ENCODE measurements around the gene USP7. TPM values are rescaled to one million over a fixed set of nuclear protein-coding genes. Genes with fewer than 3 reads are reported as not detected.
A peak's percentile ranks its signal among the peaks of the same experiment; 100 is the strongest.

Gene USP7
- total and polyA plus RNA-seq, 10 of the 15 experiments (the other 5 are each of a cell fraction or from before 2014, with no cell fraction given) = 16.2 to 133 (median 60.5) TPM

- ChIA-PET SMC1A (ENCODE audit: uncharacterized antibody, unreplicated experiment) (interaction anchor here (2.0 kb wide), 1 partner anchor 14 kb away, joined by 6 read pairs; no protein-coding TSS in a partner anchor), POLR2A (interaction anchor here (0.6 to 2.2 kb wide), 5 partner anchors 11 to 224 kb away, joined by 4 to 8 read pairs (median 5); partner anchors contain the start of genes HAPSTR1 and TMEM186), CTCF (interaction anchor here (3.1 kb wide), 1 partner anchor 13 kb away, joined by 30 read pairs; no protein-coding TSS in a partner anchor), RAD21 (ENCODE audit: unreplicated experiment) (interaction anchor here (0.5 to 3.1 kb wide), 4 partner anchors 10 to 1956 kb away, joined by 3 to 26 read pairs (median 4); no protein-coding TSS in a partner anchor)
- FAIRE-seq (no peak), ATAC-seq (no peak), DNase-seq (ENCODE audit: low read depth, low spot score) (no peak)
- no peaks in the 10 kb centered on the region for H3K27me3 ChIP-seq (replicated peaks in 1 of 2; ENCODE audit: control insufficient read depth in 2 of 2, insufficient read depth in 2 of 2, low read length in 1 of 2)
- peaks cover 32% of the 10 kb centered on the region for H3K4me1 ChIP-seq (ENCODE audit: control insufficient read depth, insufficient read depth, low read length)
- H2AFZ ChIP-seq (ENCODE audit: control insufficient read depth, low read depth, low read length) = peak overlapping the region; percentile 26
- in situ Hi-C loops (cut with MboI) = no loop called here
- BruUV-seq (replicated peaks) = no TSS peak
- peak overlapping the region; percentile 95 for H3K9ac ChIP-seq (ENCODE audit: control insufficient read depth, insufficient read depth, low read length)
- peak overlapping the region; percentile 95 for H3K4me3 ChIP-seq
- WGBS (ENCODE audit: insufficient coverage, insufficient replicate concordance, low lambda C conversion rate, missing lambda C conversion rate) = 3% methylated on average over 35 of the region's 35 CpGs
- no peaks in the 10 kb centered on the region; the same call in 2 of the 3 replicates for H3K9me3 ChIP-seq (replicated peaks; ENCODE audit: control insufficient read depth, insufficient read depth, low read length)
- H3K4me2 ChIP-seq (ENCODE audit: control insufficient read depth, insufficient read depth) = peak overlapping the region; percentile 94
- peaks cover 3 to 13% of the 10 kb centered on the region in 2 experiments; a peak in 2 of 4 replicates for H3K36me3 ChIP-seq (ENCODE audit: control insufficient read depth in 2 of 2, insufficient read depth in 2 of 2, low read length in 1 of 2)
- H3K79me2 ChIP-seq (ENCODE audit: control insufficient read depth, insufficient read depth, low read length) = peaks cover 58% of the 10 kb centered on the region
- peak overlapping the region; percentile 90 for H3K27ac ChIP-seq (ENCODE audit: control insufficient read depth, insufficient read depth)
- intact Hi-C loops (cut with micrococcal nuclease; ENCODE audit: unreplicated experiment) = no loop called here
- peaks cover 3% of the 10 kb centered on the region; the same call in 1 of the 2 replicates for H4K20me1 ChIP-seq (ENCODE audit: control insufficient read depth, insufficient read depth)
- no peak for TF ChIP-seq USF1 (IDR thresholded peaks at IDR 0.05; ENCODE audit: borderline replicate concordance, extremely low read length, insufficient read depth, low read depth, low read length)
- TF ChIP-seq ZNF274 (IDR thresholded peaks at IDR 0.05; ENCODE audit: insufficient read depth, insufficient read length) = no peak
- no peak for TF ChIP-seq SUPT20H (IDR thresholded peaks at IDR 0.05; ENCODE audit: borderline replicate concordance, control insufficient read depth, low read depth, low read length)
- TF ChIP-seq RAD51 (IDR thresholded peaks at IDR 0.05) = no peak
- no peak for TF ChIP-seq NFIC (IDR thresholded peaks at IDR 0.05; ENCODE audit: low read depth, low read length)
- no peak for TF ChIP-seq IRF5 (IDR thresholded peaks at IDR 0.05; ENCODE audit: borderline replicate concordance)
- TF ChIP-seq BRCA1 (IDR thresholded peaks at IDR 0.05; ENCODE audit: low read depth, low read length) = no peak
- no peak for TF ChIP-seq TCF3 (IDR thresholded peaks at IDR 0.05; ENCODE audit: borderline replicate concordance, insufficient read depth, low read depth, low read length)
- no peak for TF ChIP-seq ELK1 (IDR thresholded peaks at IDR 0.05; ENCODE audit: low read depth, low read length)
- peak; percentile 48; the same call in 1 of the 2 replicates for TF ChIP-seq POLR2A (IDR thresholded peaks at IDR 0.05; ENCODE audit: low read depth, low read length)
- TF ChIP-seq CHD2 (IDR thresholded peaks at IDR 0.05; ENCODE audit: borderline replicate concordance, low read depth, low read length) = 0 out of 2 replicates have a peak, but pooled peaks have one; percentile 30
- TF ChIP-seq CBX3 (IDR thresholded peaks at IDR 0.05; ENCODE audit: borderline replicate concordance, low read depth) = no peak
- no peak; the same call in 1 of the 2 replicates for TF ChIP-seq SIN3A (IDR thresholded peaks at IDR 0.05; ENCODE audit: low read depth, low read length)
- no peak for TF ChIP-seq LARP7 (IDR thresholded peaks at IDR 0.05)
- peak; percentile 19; the same call in 1 of the 2 replicates for TF ChIP-seq RB1 (IDR thresholded peaks at IDR 0.05; ENCODE audit: borderline replicate concordance)
- TF ChIP-seq ZBTB40 (IDR thresholded peaks at IDR 0.05; ENCODE audit: borderline replicate concordance) = 0 out of 2 replicates have a peak, but pooled peaks have one; percentile 11
These were observed 96.3 kb downstream of the USP7 start for GRCh38 chr16:8867216-8867931.

All from GM12878 (cell line).